K562 (cell line): ENCODE results near the gene CD82. TPM values are rescaled to one million over a fixed set of nuclear protein-coding genes. Genes with fewer than 3 reads are reported as not detected.

Experiments
- CEBPB ChIP-seq: fragments of 450-650 bp; IDR thresholded peaks from 2 replicates; pipeline ENCODE4 v1.6.1; 2016; ENCODE audit warnings: missing genetic modification characterization, missing compliant biosample characterization
- E2F3 ChIP-seq: fragments of 250-450 bp; sonication (Bioruptor Pico); IDR thresholded peaks from 2 replicates; pipeline ENCODE4 v1.4.0; 2020; ENCODE audit warnings: mild to moderate bottlenecking
- ERF ChIP-seq: fragments of 450-650 bp; formaldehyde crosslinking; IDR thresholded peaks from 2 replicates; pipeline ENCODE4 v1.4.0; 2020; ENCODE audit warnings: mild to moderate bottlenecking, mixed read lengths
- MEF2D ChIP-seq: conservative IDR thresholded peaks from 2 replicates; pipeline ENCODE4 v1.6.1; 2016; ENCODE audit warnings: low read depth, missing genetic modification characterization, missing compliant biosample characterization
- RBM25 ChIP-seq: fragments of 200-400 bp; formaldehyde crosslinking; IDR thresholded peaks from 2 replicates; pipeline ENCODE4 v1.6.1; 2018; ENCODE audit warnings: low read length, low read depth, moderate library complexity; ENCODE audit not compliant: severe bottlenecking
- SPI1 ChIP-seq: IDR thresholded peaks from 2 replicates; pipeline ENCODE4 v1.6.1; 2011; ENCODE audit warnings: low read depth, low read length, control low read depth, borderline replicate concordance
- ZC3H4 ChIP-seq: sonication (generic); formaldehyde crosslinking; IDR thresholded peaks from 2 replicates; pipeline ENCODE4 v1.9.0; 2021; ENCODE audit warnings: missing genetic modification reagents, borderline replicate concordance
- polyA plus RNA-seq, 8 experiments: library from polyadenylated mRNA; depleted of rRNA in 4 of 8; stranded (reverse) in 5 of 8; unstranded in 3 of 8; fragments of >200 nt; fragmentation: Nextera tagmentation in 2 of 8; fragmentation: Illumina TruSeq in 1 of 8; extraction: Ambion mirVana in 2 of 8; extraction: Trizol in 1 of 8; gene quantifications; 2 replicates each; pipeline versions ENCODE4 v1.2.1 to v1.2.3, GENCODE V29; 2011 to 2014; ENCODE audit warnings: inconsistent platforms in 1 of 8, missing spikeins in 1 of 8
- total RNA-seq, 7 experiments: library from RNA; depleted of rRNA in 6 of 7; stranded (reverse); fragments of >200 nt in 6 of 7; fragmentation: Illumina TruSeq in 2 of 7; extraction: Trizol in 2 of 7; gene quantifications; 2 replicates each; pipeline versions ENCODE4 v1.2.1 to v1.2.3, GENCODE V29; 2011 to 2021; ENCODE audit warnings: low replicate concordance in 1 of 7
- TF ChIP-seq, protein P1 (sequence below): fragments of 450-650 bp; IDR thresholded peaks from 2 replicates; pipeline ENCODE4 v1.6.1; 2018; ENCODE audit not compliant: partially characterized antibody
- TF ChIP-seq, protein P2 (sequence below): IDR thresholded peaks from 2 replicates; pipeline ENCODE4 v1.6.1; 2011; ENCODE audit warnings: borderline replicate concordance, low read depth, mild to moderate bottlenecking, moderate library complexity, low read length; ENCODE audit not compliant: insufficient read depth, poor library complexity, severe bottlenecking
- TF ChIP-seq, protein P3 (sequence below): sonication (generic); formaldehyde crosslinking; IDR thresholded peaks from 2 replicates; pipeline ENCODE4 v1.8.0; 2023; ENCODE audit warnings: mild to moderate bottlenecking, missing genetic modification reagents

The CD82 gene
- total and polyA plus RNA-seq, 9 of the 15 experiments (the other 6 are each of a cell fraction or from before 2014, with no cell fraction given), result 0.27 to 9.4 (median 3.0) TPM

- TF ChIP-seq, protein P1, sequence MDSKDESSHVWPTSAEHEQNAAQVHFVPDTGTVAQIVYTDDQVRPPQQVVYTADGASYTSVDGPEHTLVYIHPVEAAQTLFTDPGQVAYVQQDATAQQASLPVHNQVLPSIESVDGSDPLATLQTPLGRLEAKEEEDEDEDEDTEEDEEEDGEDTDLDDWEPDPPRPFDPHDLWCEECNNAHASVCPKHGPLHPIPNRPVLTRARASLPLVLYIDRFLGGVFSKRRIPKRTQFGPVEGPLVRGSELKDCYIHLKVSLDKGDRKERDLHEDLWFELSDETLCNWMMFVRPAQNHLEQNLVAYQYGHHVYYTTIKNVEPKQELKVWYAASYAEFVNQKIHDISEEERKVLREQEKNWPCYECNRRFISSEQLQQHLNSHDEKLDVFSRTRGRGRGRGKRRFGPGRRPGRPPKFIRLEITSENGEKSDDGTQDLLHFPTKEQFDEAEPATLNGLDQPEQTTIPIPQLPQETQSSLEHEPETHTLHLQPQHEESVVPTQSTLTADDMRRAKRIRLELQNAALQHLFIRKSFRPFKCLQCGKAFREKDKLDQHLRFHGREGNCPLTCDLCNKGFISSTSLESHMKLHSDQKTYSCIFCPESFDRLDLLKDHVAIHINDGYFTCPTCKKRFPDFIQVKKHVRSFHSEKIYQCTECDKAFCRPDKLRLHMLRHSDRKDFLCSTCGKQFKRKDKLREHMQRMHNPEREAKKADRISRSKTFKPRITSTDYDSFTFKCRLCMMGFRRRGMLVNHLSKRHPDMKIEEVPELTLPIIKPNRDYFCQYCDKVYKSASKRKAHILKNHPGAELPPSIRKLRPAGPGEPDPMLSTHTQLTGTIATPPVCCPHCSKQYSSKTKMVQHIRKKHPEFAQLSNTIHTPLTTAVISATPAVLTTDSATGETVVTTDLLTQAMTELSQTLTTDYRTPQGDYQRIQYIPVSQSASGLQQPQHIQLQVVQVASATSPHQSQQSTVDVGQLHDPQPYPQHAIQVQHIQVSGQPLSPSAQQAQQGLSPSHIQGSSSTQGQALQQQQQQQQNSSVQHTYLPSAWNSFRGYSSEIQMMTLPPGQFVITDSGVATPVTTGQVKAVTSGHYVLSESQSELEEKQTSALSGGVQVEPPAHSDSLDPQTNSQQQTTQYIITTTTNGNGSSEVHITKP, result peak; percentile 26
- TF ChIP-seq ZC3H4 (CRISPR knock-in tag), result no peak
- TF ChIP-seq SPI1, result peak; percentile 69; the same call in 1 of the 2 replicates
- TF ChIP-seq, protein P2, sequence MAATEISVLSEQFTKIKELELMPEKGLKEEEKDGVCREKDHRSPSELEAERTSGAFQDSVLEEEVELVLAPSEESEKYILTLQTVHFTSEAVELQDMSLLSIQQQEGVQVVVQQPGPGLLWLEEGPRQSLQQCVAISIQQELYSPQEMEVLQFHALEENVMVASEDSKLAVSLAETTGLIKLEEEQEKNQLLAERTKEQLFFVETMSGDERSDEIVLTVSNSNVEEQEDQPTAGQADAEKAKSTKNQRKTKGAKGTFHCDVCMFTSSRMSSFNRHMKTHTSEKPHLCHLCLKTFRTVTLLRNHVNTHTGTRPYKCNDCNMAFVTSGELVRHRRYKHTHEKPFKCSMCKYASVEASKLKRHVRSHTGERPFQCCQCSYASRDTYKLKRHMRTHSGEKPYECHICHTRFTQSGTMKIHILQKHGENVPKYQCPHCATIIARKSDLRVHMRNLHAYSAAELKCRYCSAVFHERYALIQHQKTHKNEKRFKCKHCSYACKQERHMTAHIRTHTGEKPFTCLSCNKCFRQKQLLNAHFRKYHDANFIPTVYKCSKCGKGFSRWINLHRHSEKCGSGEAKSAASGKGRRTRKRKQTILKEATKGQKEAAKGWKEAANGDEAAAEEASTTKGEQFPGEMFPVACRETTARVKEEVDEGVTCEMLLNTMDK, result no peak
- TF ChIP-seq MEF2D (tag), result peak; percentile 40; the same call in 1 of the 2 replicates
- TF ChIP-seq RBM25, result peak; percentile 27
- 0 out of 2 replicates have a peak, but pooled peaks have one; percentile 53 for TF ChIP-seq ERF (CRISPR knock-in tag)
- TF ChIP-seq, protein P3, sequence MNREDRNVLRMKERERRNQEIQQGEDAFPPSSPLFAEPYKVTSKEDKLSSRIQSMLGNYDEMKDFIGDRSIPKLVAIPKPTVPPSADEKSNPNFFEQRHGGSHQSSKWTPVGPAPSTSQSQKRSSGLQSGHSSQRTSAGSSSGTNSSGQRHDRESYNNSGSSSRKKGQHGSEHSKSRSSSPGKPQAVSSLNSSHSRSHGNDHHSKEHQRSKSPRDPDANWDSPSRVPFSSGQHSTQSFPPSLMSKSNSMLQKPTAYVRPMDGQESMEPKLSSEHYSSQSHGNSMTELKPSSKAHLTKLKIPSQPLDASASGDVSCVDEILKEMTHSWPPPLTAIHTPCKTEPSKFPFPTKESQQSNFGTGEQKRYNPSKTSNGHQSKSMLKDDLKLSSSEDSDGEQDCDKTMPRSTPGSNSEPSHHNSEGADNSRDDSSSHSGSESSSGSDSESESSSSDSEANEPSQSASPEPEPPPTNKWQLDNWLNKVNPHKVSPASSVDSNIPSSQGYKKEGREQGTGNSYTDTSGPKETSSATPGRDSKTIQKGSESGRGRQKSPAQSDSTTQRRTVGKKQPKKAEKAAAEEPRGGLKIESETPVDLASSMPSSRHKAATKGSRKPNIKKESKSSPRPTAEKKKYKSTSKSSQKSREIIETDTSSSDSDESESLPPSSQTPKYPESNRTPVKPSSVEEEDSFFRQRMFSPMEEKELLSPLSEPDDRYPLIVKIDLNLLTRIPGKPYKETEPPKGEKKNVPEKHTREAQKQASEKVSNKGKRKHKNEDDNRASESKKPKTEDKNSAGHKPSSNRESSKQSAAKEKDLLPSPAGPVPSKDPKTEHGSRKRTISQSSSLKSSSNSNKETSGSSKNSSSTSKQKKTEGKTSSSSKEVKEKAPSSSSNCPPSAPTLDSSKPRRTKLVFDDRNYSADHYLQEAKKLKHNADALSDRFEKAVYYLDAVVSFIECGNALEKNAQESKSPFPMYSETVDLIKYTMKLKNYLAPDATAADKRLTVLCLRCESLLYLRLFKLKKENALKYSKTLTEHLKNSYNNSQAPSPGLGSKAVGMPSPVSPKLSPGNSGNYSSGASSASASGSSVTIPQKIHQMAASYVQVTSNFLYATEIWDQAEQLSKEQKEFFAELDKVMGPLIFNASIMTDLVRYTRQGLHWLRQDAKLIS (CRISPR knock-in tag), result no peak
- TF ChIP-seq E2F3, result 0 out of 2 replicates have a peak, but pooled peaks have one; percentile 22
- peak; percentile 31 for TF ChIP-seq CEBPB
- TF ChIP-seq, all 486 proteins: peak for 47
Measured at GRCh38 chr11:44529895-44530412, 35.5 kb upstream of the CD82 start (continued).
